OCI-LY3 (cell line): ENCODE results near the gene KDM7A.

Source experiments
- H2AFZ ChIP-seq: fragments of 200-600, 300-600 bp; shearing (Covaris generic); 2 replicates; pipeline ENCODE4 v1.6.0; 2014; ENCODE audit warnings: antibody characterized with exemption, low read depth, low read length
- H3K27ac ChIP-seq: fragments of 200-600, 300-600 bp; sonication (generic); 2 replicates; pipeline ENCODE4 v1.5.1; 2014; ENCODE audit warnings: mild to moderate bottlenecking, low read length, moderate library complexity, mixed read lengths
- H3K27me3 ChIP-seq: fragments of 200-600, 300-600 bp; sonication (generic); 2 replicates; pipeline ENCODE4 v1.6.1; 2014; ENCODE audit warnings: low read depth, low read length, mixed read lengths
- H3K36me3 ChIP-seq: fragments of 200-600, 300-600 bp; sonication (generic); replicated peaks from 2 replicates; pipeline ENCODE3; 2014; ENCODE audit warnings: low read depth, low read length, mixed read lengths
- H3K4me1 ChIP-seq: fragments of 300-600, 200-600 bp; sonication (generic); 2 replicates; pipeline ENCODE4 v1.6.1; 2014; ENCODE audit warnings: low read length, mixed read lengths
- H3K4me2 ChIP-seq: fragments of 200-600, 300-600 bp; sonication (generic); 2 replicates; pipeline ENCODE4 v1.6.1; 2014; ENCODE audit warnings: low read length, mixed read lengths
- H3K4me3 ChIP-seq: fragments of 300-600, 200-600 bp; sonication (generic); 2 replicates; pipeline ENCODE4 v1.5.1; 2014; ENCODE audit warnings: antibody characterized with exemption, mild to moderate bottlenecking, low read length, moderate library complexity
- H3K79me2 ChIP-seq: fragments of 300-600, 200-600 bp; shearing (Covaris generic); 2 replicates; pipeline ENCODE4 v1.6.1; 2014; ENCODE audit warnings: mild to moderate bottlenecking, low read length, mixed read lengths
- H3K9ac ChIP-seq: fragments of 300-600, 200-600 bp; shearing (Covaris generic); 2 replicates; pipeline ENCODE4 v1.6.0; 2014; ENCODE audit warnings: mild to moderate bottlenecking, low read length, moderate library complexity
- H3K9me3 ChIP-seq: fragments of 200-600, 300-600 bp; shearing (Covaris generic); 2 replicates; pipeline ENCODE4 v1.6.1; 2014; ENCODE audit warnings: low read length, mixed read lengths; ENCODE audit not compliant: insufficient read depth
- H4K20me1 ChIP-seq: fragments of 200-600, 300-600 bp; sonication (generic); 2 replicates; pipeline ENCODE4 v1.6.1; 2016; ENCODE audit warnings: low read length, mixed read lengths; ENCODE audit not compliant: insufficient read depth
- CTCF ChIP-seq: fragments of 200-600, 300-600 bp; sonication (generic); IDR thresholded peaks from 2 replicates; pipeline ENCODE4 v1.5.1; 2014; ENCODE audit warnings: antibody characterized with exemption, low read length, low read depth
- EZH2phosphoT487 ChIP-seq: fragments of 200-600 bp; shearing (Covaris generic); IDR thresholded peaks from 2 replicates; pipeline ENCODE4 v1.6.1; 2018; ENCODE audit warnings: antibody characterized with exemption, mixed run types, low read depth

Gene KDM7A

GRCh38 chr7:140050100-140050499 lies 126.7 kb downstream of the KDM7A start:
- peaks cover 20% of the 10 kb centered on the region for H3K4me1 ChIP-seq

GRCh38 chr7:140049339-140050024 lies 127.3 kb downstream of the KDM7A start:
- Histone ChIP-seq H3K4me1 (peaks cover 18% of the 10 kb centered on the region), H4K20me1 (peaks cover 6% of the 10 kb centered on the region), H3K9me3 (no peaks in the 10 kb centered on the region), H3K27me3 (peaks cover 23% of the 10 kb centered on the region), H3K36me3 (no peaks in the 10 kb centered on the region), H3K9ac (no peak overlapping the region), H3K27ac (no peak overlapping the region), H3K4me2 (no peak overlapping the region), H3K4me3 (no peak overlapping the region), H3K79me2 (no peaks in the 10 kb centered on the region), H2AFZ (no peak overlapping the region)
- TF ChIP-seq CTCF (no peak), EZH2phosphoT487 (no peak)

More at GRCh38 chr7:140050100-140050499, 126.7 kb downstream of the KDM7A start:
- H3K79me2 ChIP-seq, result no peaks in the 10 kb centered on the region
- H3K9me3 ChIP-seq, result no peaks in the 10 kb centered on the region
- H4K20me1 ChIP-seq, result peaks cover 12% of the 10 kb centered on the region
- H3K9ac ChIP-seq, result no peak overlapping the region
- no peak overlapping the region for H3K4me3 ChIP-seq
- no peak overlapping the region for H3K27ac ChIP-seq
- peaks cover 29% of the 10 kb centered on the region for H3K27me3 ChIP-seq
- H3K4me2 ChIP-seq, result no peak overlapping the region
- TF ChIP-seq EZH2phosphoT487, result no peak
- TF ChIP-seq CTCF, result no peak
- H3K36me3 ChIP-seq, result no peaks in the 10 kb centered on the region
- H2AFZ ChIP-seq, result no peak overlapping the region

- Histone ChIP-seq H3K36me3 (no peaks in the 10 kb centered on the region), H3K27me3 (peaks cover 18% of the 10 kb centered on the region), H2AFZ (no peak overlapping the region), H3K9ac (no peak overlapping the region), H3K79me2 (no peaks in the 10 kb centered on the region), H4K20me1 (peaks cover under 1% of the 10 kb centered on the region; the same call in 1 of the 2 replicates), H3K4me1 (peaks cover 13% of the 10 kb centered on the region), H3K4me3 (no peak overlapping the region), H3K27ac (no peak overlapping the region), H3K4me2 (no peak overlapping the region), H3K9me3 (no peaks in the 10 kb centered on the region)
- TF ChIP-seq CTCF (no peak), EZH2phosphoT487 (no peak)
Measured at GRCh38 chr7:140048989-140049338, 127.8 kb downstream of the KDM7A start.

GRCh38 chr7:140048138-140048537 lies 128.6 kb downstream of the KDM7A start:
- Histone ChIP-seq H3K9ac (no peak overlapping the region), H2AFZ (no peak overlapping the region), H4K20me1 (no peaks in the 10 kb centered on the region), H3K36me3 (no peaks in the 10 kb centered on the region), H3K27ac (no peak overlapping the region), H3K27me3 (peaks cover 18% of the 10 kb centered on the region), H3K4me1 (peaks cover 5% of the 10 kb centered on the region; the same call in 1 of the 2 replicates), H3K4me2 (no peak overlapping the region), H3K9me3 (no peaks in the 10 kb centered on the region), H3K4me3 (no peak overlapping the region), H3K79me2 (no peaks in the 10 kb centered on the region)
- TF ChIP-seq CTCF, result no peak
